H1 (cell line): ENCODE measurements around the gene TRDMT1. TPM values are rescaled to one million over a fixed set of nuclear protein-coding genes. Genes with fewer than 3 reads are reported as not detected.

Source experiments
- ASH2L ChIP-seq: fragments of 200-600, 300-600 bp; sonication (generic); IDR thresholded peaks from one replicate; pipeline ENCODE4 v1.7.1; 2017; ENCODE audit warnings: low read length
- CEBPB ChIP-seq: IDR thresholded peaks from 2 replicates; pipeline ENCODE4 v1.6.1; 2012; ENCODE audit warnings: low read depth, low read length
- CREB1 ChIP-seq: IDR thresholded peaks from 2 replicates; pipeline ENCODE4 v1.6.1; 2012; ENCODE audit warnings: inconsistent platforms
- CTBP2 ChIP-seq: IDR thresholded peaks from 2 replicates; pipeline ENCODE4 v1.7.0; 2011; ENCODE audit warnings: borderline replicate concordance, mild to moderate bottlenecking, moderate library complexity, mixed read lengths, low read length; ENCODE audit not compliant: insufficient read depth, insufficient read length
- EP300 ChIP-seq, 2 experiments: IDR thresholded peaks; 1 replicate in 1 of 2; 2 replicates in 1 of 2; pipeline ENCODE4 v1.6.1; 2011 to 2012; ENCODE audit warnings: low read depth in 2 of 2, low read length in 2 of 2, mild to moderate bottlenecking in 2 of 2, borderline replicate concordance in 1 of 2, inconsistent platforms in 1 of 2, moderate library complexity in 1 of 2
- JUND ChIP-seq: IDR thresholded peaks from 2 replicates; pipeline ENCODE4 v1.6.1; 2011; ENCODE audit warnings: mild to moderate bottlenecking, improper control_type of control experiment, low read length
- KDM4A ChIP-seq: IDR thresholded peaks from one replicate; pipeline ENCODE4 v1.7.1; 2012; ENCODE audit warnings: low read depth, mild to moderate bottlenecking, moderate library complexity, low read length, inconsistent platforms; ENCODE audit not compliant: severe bottlenecking
- POLR2AphosphoS5 ChIP-seq: IDR thresholded peaks from 2 replicates; pipeline ENCODE4 v1.6.1; 2011; ENCODE audit warnings: low read depth, low read length
- SIRT6 ChIP-seq: IDR thresholded peaks from one replicate; pipeline ENCODE4 v1.7.1; 2012; ENCODE audit warnings: low read length, inconsistent platforms
- TAF1 ChIP-seq: IDR thresholded peaks from 2 replicates; pipeline ENCODE4 v1.6.1; 2011; ENCODE audit warnings: mild to moderate bottlenecking, low read depth, low read length
- TCF12 ChIP-seq: IDR thresholded peaks from 2 replicates; pipeline ENCODE4 v1.6.1; 2011; ENCODE audit warnings: low read depth, mild to moderate bottlenecking, low read length
- polyA plus RNA-seq, 7 experiments: library from polyadenylated mRNA; depleted of rRNA in 3 of 7; stranded (reverse) in 5 of 7; unstranded in 2 of 7; fragments of >200 nt in 5 of 7; fragments of 200-250 nt in 2 of 7; gene quantifications; 1 replicate in 5 of 7; 2 replicates in 1 of 7; 4 replicates in 1 of 7; pipeline versions ENCODE4 v1.2.1 to v1.2.3, GENCODE V29; 2011 to 2013; ENCODE audit warnings: missing spikeins in 2 of 7, mixed read lengths in 2 of 7
- total RNA-seq: library from RNA; stranded (reverse); fragmentation: NEBNext Ultra II Directional; extraction: Animal tissue kit (Norgen Biotek cat#: 25700); gene quantifications from 2 replicates; pipeline ENCODE4 v1.2.1, GENCODE V29; 2021
- TF ChIP-seq, protein P1 (sequence below), 3 experiments: IDR thresholded peaks; 1 replicate in 2 of 3; 2 replicates in 1 of 3; pipeline versions ENCODE4 v1.5.1 to v1.6.1; 2011; ENCODE audit warnings: low read length in 3 of 3, mild to moderate bottlenecking in 3 of 3, inconsistent platforms in 2 of 3, low read depth in 1 of 3, moderate library complexity in 1 of 3; ENCODE audit not compliant: insufficient read depth in 1 of 3; ENCODE audit errors: control extremely low read depth in 1 of 3
- TF ChIP-seq, protein P2 (sequence below): IDR thresholded peaks from 2 replicates; pipeline ENCODE4 v1.6.1; 2012; ENCODE audit warnings: inconsistent platforms
- TF ChIP-seq, protein P3 (sequence below): IDR thresholded peaks from 2 replicates; pipeline ENCODE4 v1.6.1; 2011; ENCODE audit warnings: low read depth, mild to moderate bottlenecking, low read length; ENCODE audit not compliant: insufficient read depth

TRDMT1 gene
- total and polyA plus RNA-seq, 2 of the 8 experiments (the other 6 are each of a cell fraction or from before 2014, with no cell fraction given): 7.4 to 21.4 TPM

DNA sequence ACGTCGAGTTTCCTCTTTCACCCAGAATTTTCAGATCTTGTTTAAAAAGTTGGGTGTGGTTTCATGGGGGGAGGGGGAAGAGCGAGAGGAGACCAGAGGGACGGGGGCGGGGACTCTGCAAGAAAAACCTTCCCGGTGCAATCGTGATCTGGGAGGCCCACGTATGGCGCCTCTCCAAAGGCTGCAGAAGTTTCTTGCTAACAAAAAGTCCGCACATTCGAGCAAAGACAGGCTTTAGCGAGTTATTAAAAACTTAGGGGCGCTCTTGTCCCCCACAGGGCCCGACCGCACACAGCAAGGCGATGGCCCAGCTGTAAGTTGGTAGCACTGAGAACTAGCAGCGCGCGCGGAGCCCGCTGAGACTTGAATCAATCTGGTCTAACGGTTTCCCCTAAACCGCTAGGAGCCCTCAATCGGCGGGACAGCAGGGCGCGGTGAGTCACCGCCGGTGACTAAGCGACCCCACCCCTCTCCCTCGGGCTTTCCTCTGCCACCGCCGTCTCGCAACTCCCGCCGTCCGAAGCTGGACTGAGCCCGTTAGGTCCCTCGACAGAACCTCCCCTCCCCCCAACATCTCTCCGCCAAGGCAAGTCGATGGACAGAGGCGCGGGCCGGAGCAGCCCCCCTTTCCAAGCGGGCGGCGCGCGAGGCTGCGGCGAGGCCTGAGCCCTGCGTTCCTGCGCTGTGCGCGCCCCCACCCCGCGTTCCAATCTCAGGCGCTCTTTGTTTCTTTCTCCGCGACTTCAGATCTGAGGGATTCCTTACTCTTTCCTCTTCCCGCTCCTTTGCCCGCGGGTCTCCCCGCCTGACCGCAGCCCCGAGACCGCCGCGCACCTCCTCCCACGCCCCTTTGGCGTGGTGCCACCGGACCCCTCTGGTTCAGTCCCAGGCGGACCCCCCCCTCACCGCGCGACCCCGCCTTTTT, 26.9 kb upstream of the TRDMT1 start, which contains the start of gene VIM (continued):
- TF ChIP-seq, protein P1, sequence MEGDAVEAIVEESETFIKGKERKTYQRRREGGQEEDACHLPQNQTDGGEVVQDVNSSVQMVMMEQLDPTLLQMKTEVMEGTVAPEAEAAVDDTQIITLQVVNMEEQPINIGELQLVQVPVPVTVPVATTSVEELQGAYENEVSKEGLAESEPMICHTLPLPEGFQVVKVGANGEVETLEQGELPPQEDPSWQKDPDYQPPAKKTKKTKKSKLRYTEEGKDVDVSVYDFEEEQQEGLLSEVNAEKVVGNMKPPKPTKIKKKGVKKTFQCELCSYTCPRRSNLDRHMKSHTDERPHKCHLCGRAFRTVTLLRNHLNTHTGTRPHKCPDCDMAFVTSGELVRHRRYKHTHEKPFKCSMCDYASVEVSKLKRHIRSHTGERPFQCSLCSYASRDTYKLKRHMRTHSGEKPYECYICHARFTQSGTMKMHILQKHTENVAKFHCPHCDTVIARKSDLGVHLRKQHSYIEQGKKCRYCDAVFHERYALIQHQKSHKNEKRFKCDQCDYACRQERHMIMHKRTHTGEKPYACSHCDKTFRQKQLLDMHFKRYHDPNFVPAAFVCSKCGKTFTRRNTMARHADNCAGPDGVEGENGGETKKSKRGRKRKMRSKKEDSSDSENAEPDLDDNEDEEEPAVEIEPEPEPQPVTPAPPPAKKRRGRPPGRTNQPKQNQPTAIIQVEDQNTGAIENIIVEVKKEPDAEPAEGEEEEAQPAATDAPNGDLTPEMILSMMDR (IDR thresholded peaks at IDR 0.05; ENCODE audit: control extremely low read depth in 1 of 3, insufficient read depth in 1 of 3, low read depth in 1 of 3, low read length in 3 of 3): no peak
- TF ChIP-seq CREB1: peak; percentile 9; the same call in 1 of the 2 replicates
- TF ChIP-seq ASH2L: peak; percentile 76
- no peak for TF ChIP-seq CEBPB
- peak in 1 of 2 experiments; percentile 18; a peak in 1 of 3 replicates for TF ChIP-seq EP300 (IDR thresholded peaks at IDR 0.05; ENCODE audit: borderline replicate concordance in 1 of 2, low read depth in 2 of 2, low read length in 2 of 2)
- no peak for TF ChIP-seq SIRT6
- TF ChIP-seq TAF1: no peak
- peak; percentile 29 for TF ChIP-seq KDM4A
- peak; percentile 83 for TF ChIP-seq CTBP2
- TF ChIP-seq POLR2AphosphoS5: peak; percentile 30; the same call in 1 of the 2 replicates
- TF ChIP-seq, protein P2, sequence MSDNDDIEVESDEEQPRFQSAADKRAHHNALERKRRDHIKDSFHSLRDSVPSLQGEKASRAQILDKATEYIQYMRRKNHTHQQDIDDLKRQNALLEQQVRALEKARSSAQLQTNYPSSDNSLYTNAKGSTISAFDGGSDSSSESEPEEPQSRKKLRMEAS: peak; percentile 67
- TF ChIP-seq, protein P3, sequence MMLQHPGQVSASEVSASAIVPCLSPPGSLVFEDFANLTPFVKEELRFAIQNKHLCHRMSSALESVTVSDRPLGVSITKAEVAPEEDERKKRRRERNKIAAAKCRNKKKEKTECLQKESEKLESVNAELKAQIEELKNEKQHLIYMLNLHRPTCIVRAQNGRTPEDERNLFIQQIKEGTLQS: peak; percentile 69; the same call in 1 of the 2 replicates
- peak; percentile 99 for TF ChIP-seq JUND
- TF ChIP-seq TCF12: peak; percentile 95
